IMR-90 (cell line): ENCODE measurements around the gene AUH. TPM values are rescaled to one million over a fixed set of nuclear protein-coding genes. Genes with fewer than 3 reads are reported as not detected.

ENCODE experiments used
- ATAC-seq: fragments of 200-7000 bp; cut with Tn5 transposase; 2 replicates; pipeline ENCODE4 v1.9.1; 2020; ENCODE audit warnings: low read depth, mild to moderate bottlenecking, moderate library complexity
- BruUV-seq: library from RNA; stranded (reverse); fragments of 400-500 nt; replicated peaks from 2 replicates; lab custom pipeline; 2021; lab: Mats Ljungman, UMichigan
- CTCF ChIA-PET: fragments of 300-600 bp; formaldehyde crosslinking; extraction: SDS; loops from one replicate; lab custom pipeline; 2021; ENCODE audit warnings: antibody characterized with exemption; lab: Yijun Ruan, JAX
- POLR2A ChIA-PET: fragments of 300-600 bp; sonication (Branson Sonifier 250); formaldehyde crosslinking; loops from one replicate; lab custom pipeline; 2022; ENCODE audit warnings: antibody characterized with exemption; ENCODE audit not compliant: unreplicated experiment; lab: Charles Lee
- DNase-seq: peaks from one replicate; pipeline ENCODE4 v3.0.0; 2013
- H2AFZ ChIP-seq: replicated peaks from 2 replicates; pipeline ENCODE3; 2013; ENCODE audit warnings: low read length, mild to moderate bottlenecking; ENCODE audit not compliant: poor library complexity
- H2AK5ac ChIP-seq: 2 replicates; pipeline ENCODE4 v1.6.1; 2013; ENCODE audit warnings: low read depth, low read length, inconsistent platforms
- H2AK9ac ChIP-seq: replicated peaks from 2 replicates; pipeline ENCODE3; 2013; ENCODE audit warnings: mild to moderate bottlenecking, low read depth, low read length, moderate library complexity; ENCODE audit not compliant: poor library complexity
- H2BK120ac ChIP-seq: 2 replicates; pipeline ENCODE4 v1.6.1; 2013; ENCODE audit warnings: low read depth, low read length, inconsistent platforms
- H2BK15ac ChIP-seq: 3 replicates; pipeline ENCODE4 v1.6.1; 2013; ENCODE audit warnings: low read depth, low read length, inconsistent platforms
- H2BK20ac ChIP-seq: 2 replicates; pipeline ENCODE4 v1.6.1; 2013; ENCODE audit warnings: low read depth, mild to moderate bottlenecking, inconsistent platforms, low read length, moderate library complexity
- H2BK5ac ChIP-seq: 2 replicates; pipeline ENCODE4 v1.6.1; 2013; ENCODE audit warnings: mild to moderate bottlenecking, low read depth, low read length, inconsistent platforms; ENCODE audit not compliant: poor library complexity, severe bottlenecking
- H3K14ac ChIP-seq: replicated peaks from 2 replicates; pipeline ENCODE4 v1.6.1; 2013; ENCODE audit warnings: low read depth, low read length, inconsistent platforms
- H3K18ac ChIP-seq: 2 replicates; pipeline ENCODE4 v1.6.1; 2013; ENCODE audit warnings: low read depth, low read length, control low read depth
- H3K23ac ChIP-seq: 2 replicates; pipeline ENCODE4 v1.6.1; 2013; ENCODE audit warnings: low read depth, low read length, inconsistent platforms
- H3K27ac ChIP-seq: 2 replicates; pipeline ENCODE4 v1.5.1; 2013; ENCODE audit warnings: mild to moderate bottlenecking, control low read depth, low read length; ENCODE audit not compliant: insufficient read depth
- H3K27me3 ChIP-seq: 2 replicates; pipeline ENCODE4 v1.6.1; 2013; ENCODE audit warnings: low read length; ENCODE audit not compliant: control insufficient read depth, insufficient read depth
- H3K36me3 ChIP-seq: 2 replicates; pipeline ENCODE4 v1.6.1; 2013; ENCODE audit warnings: low read length, mixed read lengths; ENCODE audit not compliant: control insufficient read depth, insufficient read depth
- H3K4ac ChIP-seq: 2 replicates; pipeline ENCODE4 v1.6.1; 2013; ENCODE audit warnings: low read depth, low read length, inconsistent platforms
- H3K4me1 ChIP-seq: 2 replicates; pipeline ENCODE4 v1.6.1; 2013; ENCODE audit warnings: low read length, mixed read lengths; ENCODE audit not compliant: control insufficient read depth, insufficient read depth
- H3K4me2 ChIP-seq: 2 replicates; pipeline ENCODE4 v1.6.1; 2013; ENCODE audit warnings: low read depth, mild to moderate bottlenecking, control low read depth, low read length, moderate library complexity
- H3K4me3 ChIP-seq: 2 replicates; pipeline ENCODE4 v1.5.1; 2013; ENCODE audit warnings: low read depth, mild to moderate bottlenecking, control low read depth, low read length, moderate library complexity; ENCODE audit not compliant: insufficient read depth
- H3K56ac ChIP-seq: 2 replicates; pipeline ENCODE4 v1.6.1; 2013; ENCODE audit warnings: low read length, inconsistent platforms; ENCODE audit not compliant: insufficient read depth; ENCODE audit errors: extremely low read depth
- H3K79me1 ChIP-seq, 2 experiments: 2 replicates each; pipeline ENCODE4 v1.6.1; 2013; ENCODE audit warnings: low read length in 2 of 2, inconsistent platforms in 1 of 2, low read depth in 1 of 2
- H3K9ac ChIP-seq: 2 replicates; pipeline ENCODE4 v1.6.1; 2013; ENCODE audit warnings: low read depth, low read length, control low read depth
- H3K9me1 ChIP-seq: 2 replicates; pipeline ENCODE4 v1.6.1; 2013; ENCODE audit warnings: low read length, inconsistent platforms; ENCODE audit not compliant: insufficient read depth
- H3K9me3 ChIP-seq: 2 replicates; pipeline ENCODE4 v1.6.1; 2013; ENCODE audit warnings: low read length; ENCODE audit not compliant: control insufficient read depth, insufficient read depth
- H4K20me1 ChIP-seq: 2 replicates; pipeline ENCODE4 v1.6.1; 2013; ENCODE audit warnings: low read length, inconsistent platforms; ENCODE audit not compliant: insufficient read depth
- H4K5ac ChIP-seq: 2 replicates; pipeline ENCODE4 v1.6.1; 2013; ENCODE audit warnings: mild to moderate bottlenecking, low read depth, low read length, control low read depth
- H4K8ac ChIP-seq, 2 experiments: 2 replicates each; pipeline ENCODE4 v1.6.1; 2013; ENCODE audit warnings: low read depth in 2 of 2, low read length in 2 of 2, control low read depth in 1 of 2, inconsistent platforms in 1 of 2
- H4K91ac ChIP-seq: 2 replicates; pipeline ENCODE4 v1.6.1; 2013; ENCODE audit warnings: low read depth, low read length, inconsistent platforms; ENCODE audit not compliant: insufficient read depth
- BHLHE40 ChIP-seq: fragments of 150-350 bp; IDR thresholded peaks from 2 replicates; pipeline ENCODE4 v1.6.1; 2016; ENCODE audit warnings: mild to moderate bottlenecking, low read depth, low read length
- CEBPB ChIP-seq: IDR thresholded peaks from 2 replicates; pipeline ENCODE4 v1.6.1; 2012; ENCODE audit warnings: low read depth, low read length, improper control_type of control experiment
- CHD1 ChIP-seq: IDR thresholded peaks from 2 replicates; pipeline ENCODE4 v1.6.1; 2012; ENCODE audit warnings: low read depth, low read length, improper control_type of control experiment
- FOS ChIP-seq: fragments of 150-350 bp; IDR thresholded peaks from 2 replicates; pipeline ENCODE4 v1.6.1; 2016; ENCODE audit warnings: low read depth, low read length
- MAFK ChIP-seq: IDR thresholded peaks from 2 replicates; pipeline ENCODE4 v1.6.1; 2012; ENCODE audit warnings: low read depth, low read length, improper control_type of control experiment
- MAZ ChIP-seq: IDR thresholded peaks from 2 replicates; pipeline ENCODE4 v1.6.1; 2012; ENCODE audit warnings: low read depth, mild to moderate bottlenecking, low read length, improper control_type of control experiment, moderate library complexity, borderline replicate concordance
- MXI1 ChIP-seq: IDR thresholded peaks from 2 replicates; pipeline ENCODE4 v1.6.1; 2012; ENCODE audit warnings: low read depth, mild to moderate bottlenecking, low read length, moderate library complexity, borderline replicate concordance
- NFE2L2 ChIP-seq: fragments of 150-350 bp; IDR thresholded peaks from 2 replicates; pipeline ENCODE4 v1.6.1; 2016; ENCODE audit warnings: low read depth, mild to moderate bottlenecking, low read length
- RAD21 ChIP-seq: IDR thresholded peaks from 2 replicates; pipeline ENCODE4 v1.6.1; 2012; ENCODE audit warnings: low read length, improper control_type of control experiment
- RCOR1 ChIP-seq: IDR thresholded peaks from 2 replicates; pipeline ENCODE4 v1.6.1; 2012; ENCODE audit warnings: mild to moderate bottlenecking, low read length, improper control_type of control experiment; ENCODE audit not compliant: insufficient replicate concordance
- RFX5 ChIP-seq: IDR thresholded peaks from 2 replicates; pipeline ENCODE4 v1.8.0; 2012; ENCODE audit warnings: low read depth, mild to moderate bottlenecking, low read length, moderate library complexity
- SMC3 ChIP-seq: fragments of 150-350 bp; IDR thresholded peaks from 2 replicates; pipeline ENCODE4 v1.6.1; 2016; ENCODE audit warnings: low read depth, mild to moderate bottlenecking, antibody characterized with exemption, low read length, moderate library complexity
- WGBS, 2 experiments: methylation state at CpG; one replicate each; pipeline versions ENCODE4 v1.1.5 to v1.1.7; 2013; ENCODE audit warnings: missing lambda C conversion rate in 2 of 2; ENCODE audit not compliant: insufficient read length in 1 of 2; ENCODE audit errors: extremely low coverage in 2 of 2; 5-methylcytosine and 5-hydroxymethylcytosine counted together
- dilution Hi-C: fragments of 300-500 bp; cut with HindIII; formaldehyde crosslinking; loops from one replicate; pipeline ENCODE4 v1.14.3; 2018; ENCODE audit warnings: low sequenced_read_pairs; ENCODE audit not compliant: unreplicated experiment
- in situ Hi-C: fragments of 300-500 bp; cut with MboI; formaldehyde crosslinking; loops from 3 replicates; pipeline ENCODE4 v1.14.3; 2019; ENCODE audit warnings: low sequenced_read_pairs, inconsistent platforms, mixed read lengths
- intact Hi-C: fragments of 100-400 bp; cut with micrococcal nuclease; formaldehyde crosslinking; loops from 2 replicates; pipeline ENCODE4 v1.10.0; 2022
- polyA plus RNA-seq, 3 experiments: library from polyadenylated mRNA; depleted of rRNA; stranded (reverse); fragments of >200 nt; gene quantifications; 2 replicates each; pipeline ENCODE4 v1.2.3, GENCODE V29; 2012; ENCODE audit warnings: low replicate concordance in 1 of 3
- total RNA-seq: library from RNA; depleted of rRNA; stranded (reverse); fragments of >200 nt; gene quantifications from 2 replicates; pipeline ENCODE4 v1.2.3, GENCODE V29; 2012
- TF ChIP-seq, protein P1 (sequence below): fragments of 150-350 bp; IDR thresholded peaks from 2 replicates; pipeline ENCODE4 v1.6.1; 2016; ENCODE audit warnings: low read depth, mild to moderate bottlenecking, low read length, moderate library complexity, borderline replicate concordance
- TF ChIP-seq, protein P2 (sequence below): conservative IDR thresholded peaks from 2 replicates; pipeline ENCODE4 v1.5.1; 2012; ENCODE audit warnings: mild to moderate bottlenecking, low read depth, low read length, improper control_type of control experiment
- TF ChIP-seq, protein P3 (sequence below): fragments of 150-350 bp; IDR thresholded peaks from 2 replicates; pipeline ENCODE4 v1.6.1; 2017; ENCODE audit warnings: mild to moderate bottlenecking, antibody characterized with exemption, low read length, low read depth

Gene AUH
- total and polyA plus RNA-seq, 2 of the 4 experiments (the other 2 are of a cell fraction) = 5.9 to 8.1 TPM

DNA sequence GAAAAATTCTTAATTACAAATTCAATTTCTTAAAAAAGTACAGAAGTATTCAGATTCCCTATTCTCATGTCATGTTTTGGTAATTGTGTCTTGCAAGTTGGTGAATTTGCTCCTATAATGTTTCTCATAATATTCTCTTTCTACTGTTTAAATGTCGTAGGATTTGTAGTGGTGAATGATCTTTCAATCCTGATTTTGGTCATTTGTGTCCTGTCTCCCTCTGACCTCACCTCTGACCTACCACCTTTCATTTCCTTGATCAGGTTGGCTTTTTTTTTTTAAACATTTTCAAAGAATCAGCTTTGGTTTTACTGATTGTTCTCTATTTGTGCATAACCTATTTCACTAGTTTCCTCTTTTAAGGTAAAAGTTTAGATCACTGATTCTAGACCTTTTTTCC, 102.6 kb downstream of the AUH start:
- POLR2A ChIA-PET = no interaction called here
- H3K56ac ChIP-seq = no peak overlapping the region
- H2BK120ac ChIP-seq = no peak overlapping the region
- in situ Hi-C loops (no loop called here), intact Hi-C loops (no loop called here), dilution Hi-C loops (no loop called here)
- H3K4me2 ChIP-seq = no peak overlapping the region
- H2AFZ ChIP-seq = no peak overlapping the region
- H4K8ac ChIP-seq = no peak overlapping the region
- WGBS, 2 experiments = no CpG with 5 or more reads among the region's 1 CpG
- TF ChIP-seq, protein P1, sequence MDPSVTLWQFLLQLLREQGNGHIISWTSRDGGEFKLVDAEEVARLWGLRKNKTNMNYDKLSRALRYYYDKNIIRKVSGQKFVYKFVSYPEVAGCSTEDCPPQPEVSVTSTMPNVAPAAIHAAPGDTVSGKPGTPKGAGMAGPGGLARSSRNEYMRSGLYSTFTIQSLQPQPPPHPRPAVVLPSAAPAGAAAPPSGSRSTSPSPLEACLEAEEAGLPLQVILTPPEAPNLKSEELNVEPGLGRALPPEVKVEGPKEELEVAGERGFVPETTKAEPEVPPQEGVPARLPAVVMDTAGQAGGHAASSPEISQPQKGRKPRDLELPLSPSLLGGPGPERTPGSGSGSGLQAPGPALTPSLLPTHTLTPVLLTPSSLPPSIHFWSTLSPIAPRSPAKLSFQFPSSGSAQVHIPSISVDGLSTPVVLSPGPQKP = no peak
- TF ChIP-seq RCOR1 (no peak), SMC3 (no peak), FOS (no peak), BHLHE40 (no peak), MXI1 (no peak), CHD1 (no peak), CEBPB (no peak), MAZ (no peak), RFX5 (no peak), RAD21 (no peak), MAFK (no peak), NFE2L2 (no peak)
- TF ChIP-seq, protein P2, sequence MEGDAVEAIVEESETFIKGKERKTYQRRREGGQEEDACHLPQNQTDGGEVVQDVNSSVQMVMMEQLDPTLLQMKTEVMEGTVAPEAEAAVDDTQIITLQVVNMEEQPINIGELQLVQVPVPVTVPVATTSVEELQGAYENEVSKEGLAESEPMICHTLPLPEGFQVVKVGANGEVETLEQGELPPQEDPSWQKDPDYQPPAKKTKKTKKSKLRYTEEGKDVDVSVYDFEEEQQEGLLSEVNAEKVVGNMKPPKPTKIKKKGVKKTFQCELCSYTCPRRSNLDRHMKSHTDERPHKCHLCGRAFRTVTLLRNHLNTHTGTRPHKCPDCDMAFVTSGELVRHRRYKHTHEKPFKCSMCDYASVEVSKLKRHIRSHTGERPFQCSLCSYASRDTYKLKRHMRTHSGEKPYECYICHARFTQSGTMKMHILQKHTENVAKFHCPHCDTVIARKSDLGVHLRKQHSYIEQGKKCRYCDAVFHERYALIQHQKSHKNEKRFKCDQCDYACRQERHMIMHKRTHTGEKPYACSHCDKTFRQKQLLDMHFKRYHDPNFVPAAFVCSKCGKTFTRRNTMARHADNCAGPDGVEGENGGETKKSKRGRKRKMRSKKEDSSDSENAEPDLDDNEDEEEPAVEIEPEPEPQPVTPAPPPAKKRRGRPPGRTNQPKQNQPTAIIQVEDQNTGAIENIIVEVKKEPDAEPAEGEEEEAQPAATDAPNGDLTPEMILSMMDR = no peak
- TF ChIP-seq, protein P3, sequence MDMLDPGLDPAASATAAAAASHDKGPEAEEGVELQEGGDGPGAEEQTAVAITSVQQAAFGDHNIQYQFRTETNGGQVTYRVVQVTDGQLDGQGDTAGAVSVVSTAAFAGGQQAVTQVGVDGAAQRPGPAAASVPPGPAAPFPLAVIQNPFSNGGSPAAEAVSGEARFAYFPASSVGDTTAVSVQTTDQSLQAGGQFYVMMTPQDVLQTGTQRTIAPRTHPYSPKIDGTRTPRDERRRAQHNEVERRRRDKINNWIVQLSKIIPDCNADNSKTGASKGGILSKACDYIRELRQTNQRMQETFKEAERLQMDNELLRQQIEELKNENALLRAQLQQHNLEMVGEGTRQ = no peak
- H3K9me3 ChIP-seq = no peaks in the 10 kb centered on the region
- no peak for DNase-seq
- H2BK20ac ChIP-seq = no peak overlapping the region
- H3K27ac ChIP-seq = no peak overlapping the region
- no peaks in the 10 kb centered on the region for H3K27me3 ChIP-seq
- no peak overlapping the region for H4K5ac ChIP-seq
- no peak overlapping the region for H2AK9ac ChIP-seq
- no peak for ATAC-seq
- H4K91ac ChIP-seq = no peak overlapping the region
- CTCF ChIA-PET = no interaction called here
- H4K20me1 ChIP-seq = no peaks in the 10 kb centered on the region
- H3K18ac ChIP-seq = no peak overlapping the region
- no peak overlapping the region for H3K4ac ChIP-seq
- no peak overlapping the region for H2AK5ac ChIP-seq
- no peak overlapping the region for H2BK15ac ChIP-seq
- H3K9me1 ChIP-seq = peaks cover 6% of the 10 kb centered on the region
- H3K4me1 ChIP-seq = peaks cover 2% of the 10 kb centered on the region
- no peak overlapping the region for H3K4me3 ChIP-seq
- BruUV-seq = no TSS peak
- H2BK5ac ChIP-seq = no peak overlapping the region
- H3K9ac ChIP-seq = no peak overlapping the region
- H3K14ac ChIP-seq = no peak overlapping the region
- H3K23ac ChIP-seq = no peak overlapping the region
- H3K79me1 ChIP-seq = peaks cover 0 to 9% of the 10 kb centered on the region in 2 experiments; a peak in 1 of 4 replicates
- no peaks in the 10 kb centered on the region for H3K36me3 ChIP-seq
